Stimulated activated CD8-positive, alpha-beta memory T cell treated with anti-CD3 and anti-CD28 coated beads, Interleukin-15, amount 100 ng/mL, for 24 hours (primary cell): ENCODE data around the gene WDR37.
"Not testable (repeated sequence)": the region's sequence is repeated elsewhere in the genome, so short reads cannot be mapped to it uniquely, and the experiment has no call there.

Experiments used
- DNase-seq: peaks from one replicate; pipeline ENCODE4 v3.0.0-alpha.2; 2020; ENCODE audit warnings: low read depth

WDR37 gene

DNA sequence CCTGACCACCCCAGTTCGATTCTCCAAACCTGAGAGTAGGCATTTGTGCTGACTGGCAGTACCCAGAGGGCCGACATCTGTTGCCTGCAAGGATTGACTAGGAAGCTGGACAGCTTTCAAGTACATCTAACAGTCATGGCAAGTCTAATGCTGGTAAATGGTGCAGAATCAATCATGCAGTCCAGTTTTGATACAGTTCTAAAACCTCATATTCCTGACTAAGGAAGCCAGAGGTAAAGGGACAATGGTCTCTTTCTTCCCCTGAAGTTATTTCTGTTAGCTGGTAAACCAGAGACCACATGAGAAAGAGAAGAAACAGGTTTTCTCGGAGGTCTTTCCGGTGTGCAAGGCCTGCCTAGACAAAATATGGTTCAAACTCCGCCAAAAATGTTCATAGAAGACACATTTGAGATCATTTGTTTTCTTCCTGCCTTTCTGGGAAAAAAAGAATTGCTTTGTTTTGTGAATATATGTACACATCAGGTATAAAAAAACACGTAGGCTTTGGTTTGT, 97.1 kb downstream of the WDR37 start:
- DNase-seq = no peak

DNA sequence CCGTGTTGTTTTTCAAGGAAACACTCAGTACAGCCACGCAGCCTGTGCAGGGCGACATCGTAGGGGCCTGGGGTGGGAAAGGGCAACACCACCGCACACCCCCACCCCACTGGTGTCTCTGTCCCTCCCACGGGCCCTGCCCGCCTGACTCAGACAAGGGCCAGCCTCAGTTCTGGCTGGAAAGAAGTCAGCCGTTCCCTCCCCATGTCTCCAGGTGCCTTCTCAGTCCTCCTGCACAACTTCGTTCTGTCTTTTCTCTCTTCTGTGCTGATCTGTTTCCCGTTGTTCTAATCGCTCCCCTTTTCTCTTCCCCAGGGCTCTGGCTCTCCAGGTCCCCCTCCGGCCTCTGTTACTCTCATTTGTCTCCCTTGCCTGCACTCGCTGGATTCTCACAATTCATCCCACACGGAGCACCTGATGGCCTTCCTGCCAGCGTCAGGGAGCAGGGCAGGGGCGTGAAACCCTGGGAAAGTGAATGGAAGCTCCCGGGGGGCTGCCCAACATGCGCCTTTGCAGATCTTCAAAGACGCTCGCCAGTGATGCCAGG, 97.7 kb downstream of the WDR37 start:
- DNase-seq = no peak

GRCh38 chr10:1154531-1155295, 98.5 kb downstream of the WDR37 start:
- no peak for DNase-seq

DNA sequence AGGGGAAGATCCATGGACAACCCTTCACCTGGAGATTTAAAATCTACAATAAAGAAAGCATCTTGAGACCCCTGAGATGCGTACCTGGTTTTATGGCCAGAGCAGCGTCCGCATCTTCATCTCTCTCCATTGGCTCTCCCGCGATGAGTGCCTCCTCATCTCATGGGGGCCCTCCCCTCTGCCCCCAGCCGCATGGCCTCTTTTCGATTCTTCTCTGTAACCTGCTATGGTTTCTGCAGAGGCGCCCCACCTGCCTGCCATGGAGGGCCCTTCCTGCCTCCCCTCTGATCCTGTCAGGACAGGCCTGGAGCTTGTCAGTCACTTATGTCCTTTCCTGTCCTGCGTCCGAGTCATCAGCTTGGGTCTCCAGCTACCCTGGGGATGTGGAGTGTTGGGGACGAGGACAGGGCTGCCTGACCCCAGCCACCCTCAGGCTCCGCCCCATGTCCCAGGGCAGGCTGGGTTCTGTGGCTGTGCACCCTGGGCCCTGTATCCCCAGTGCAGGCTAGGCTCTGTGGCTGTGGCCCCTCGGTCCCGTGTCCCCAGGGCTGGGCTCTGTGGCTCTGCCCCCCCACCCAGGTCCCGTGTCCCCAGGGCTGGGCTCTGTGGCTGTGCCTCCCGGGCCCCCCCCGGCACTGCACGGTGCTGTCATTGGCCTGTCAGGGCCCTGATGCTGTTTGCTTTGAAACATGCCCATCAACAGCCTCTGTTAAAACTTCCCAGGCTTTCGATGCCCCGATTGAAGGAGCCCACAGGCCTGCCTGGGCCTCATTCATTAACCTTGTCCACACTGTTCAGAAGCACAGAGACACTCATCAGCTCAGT, 99.8 kb downstream of the WDR37 start:
- no peak for DNase-seq

- DNase-seq = no peak
These were observed 100.4 kb downstream of the WDR37 start for GRCh38 chr10:1156616-1156886.

- DNase-seq = no peak
These were observed 100.9 kb downstream of the WDR37 start for GRCh38 chr10:1156921-1157614.

DNA sequence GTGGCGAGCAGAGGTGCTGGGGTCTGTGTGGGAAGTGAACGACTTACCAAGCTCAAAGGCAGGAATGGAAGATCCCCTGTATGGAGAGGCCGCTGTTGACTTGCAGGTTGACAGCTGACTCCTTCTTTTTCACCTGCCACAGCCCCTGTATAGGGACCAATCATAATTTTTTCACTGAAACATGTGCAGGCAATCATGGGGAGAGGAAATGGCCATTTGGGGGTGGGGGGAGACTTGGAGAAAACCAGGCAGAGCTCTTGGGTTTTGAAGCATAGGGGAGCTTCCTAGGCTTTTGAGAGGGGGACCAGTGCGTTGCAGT, 101.4 kb downstream of the WDR37 start:
- DNase-seq = no peak

DNA sequence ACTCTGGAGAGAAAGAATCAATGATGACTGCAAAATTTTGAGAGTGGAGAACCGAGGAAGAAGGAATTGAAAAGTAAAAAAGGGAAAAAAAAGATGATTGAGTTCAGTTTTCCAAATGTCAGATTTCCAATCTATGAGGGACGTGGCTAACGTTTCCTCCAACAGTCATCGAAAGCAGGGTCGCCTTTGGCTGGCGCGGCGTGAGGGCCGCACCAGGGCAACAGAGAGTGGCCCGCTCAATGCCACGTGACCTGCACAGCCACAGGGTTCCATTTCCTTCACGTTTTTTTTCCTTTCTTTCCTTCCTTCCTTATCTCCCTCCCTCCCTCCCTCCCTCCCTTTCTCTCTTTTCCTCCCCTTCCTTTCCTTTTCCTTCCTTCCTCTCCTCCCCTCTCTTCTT, 101.9 kb downstream of the WDR37 start:
- DNase-seq = no peak

DNA sequence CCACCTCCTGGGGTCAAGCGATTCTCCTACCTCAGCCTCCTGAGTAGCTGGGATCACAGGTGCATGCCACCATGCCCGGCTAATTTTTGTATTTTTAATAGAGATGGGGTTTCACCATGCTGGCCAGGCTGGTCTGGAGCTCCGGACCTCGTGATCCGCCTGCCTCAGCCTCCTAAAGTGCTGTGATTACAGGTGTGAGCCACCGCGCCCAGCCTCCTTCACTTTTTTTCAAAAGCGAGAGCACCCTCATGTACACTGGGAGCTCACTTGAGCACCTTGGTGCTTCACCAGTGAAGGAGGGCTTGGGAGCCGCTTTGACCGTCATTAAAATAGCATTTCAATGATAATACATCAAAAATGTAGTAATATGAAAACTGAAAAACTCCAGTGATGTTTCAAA, 102.4 kb downstream of the WDR37 start:
- not testable (repeated sequence) for DNase-seq

DNA sequence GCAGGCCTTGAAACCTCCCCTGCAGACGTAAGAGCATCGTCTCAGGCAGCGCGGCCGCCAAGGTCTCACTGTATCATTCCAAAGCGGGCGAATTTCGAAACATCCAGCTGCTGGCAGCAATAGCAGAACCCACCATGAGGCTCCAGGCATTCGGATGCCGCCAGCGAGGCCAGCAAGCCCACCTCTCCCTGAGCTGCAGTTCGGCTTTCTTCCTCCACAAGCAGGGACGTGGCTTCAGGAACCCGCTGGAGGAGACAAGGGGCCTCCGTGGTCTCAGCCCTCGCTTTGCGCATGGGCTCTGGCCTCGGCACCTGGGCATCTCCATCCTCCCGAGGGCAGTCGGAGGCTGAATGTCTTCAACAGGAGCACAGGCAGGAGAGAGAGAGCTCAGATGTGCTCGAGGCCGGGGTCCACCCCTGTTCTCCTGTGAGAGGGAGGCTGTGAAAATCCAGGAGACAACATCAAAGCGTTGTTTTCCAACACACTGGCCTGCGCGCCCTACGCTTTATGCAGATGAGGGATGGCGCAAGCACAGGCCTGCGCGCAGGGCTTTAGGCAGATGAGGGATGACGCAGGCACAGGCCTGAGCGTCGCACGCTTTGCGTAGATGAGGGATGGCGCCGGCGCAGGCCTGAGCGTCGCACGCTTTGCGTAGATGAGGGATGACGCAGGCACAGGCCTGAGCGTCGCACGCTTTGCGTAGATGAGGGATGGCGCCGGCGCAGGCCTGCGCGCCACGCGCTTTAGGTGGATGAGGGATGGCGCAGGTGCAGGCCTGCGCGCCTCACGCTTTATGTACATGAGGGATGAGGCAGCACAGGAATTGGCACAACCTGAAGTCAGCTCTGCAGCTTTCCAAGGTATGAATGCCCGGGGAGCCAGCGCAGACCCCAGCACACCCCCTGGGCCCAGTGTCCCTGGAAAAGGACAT, 103.2 kb downstream of the WDR37 start:
- DNase-seq = no peak

DNA sequence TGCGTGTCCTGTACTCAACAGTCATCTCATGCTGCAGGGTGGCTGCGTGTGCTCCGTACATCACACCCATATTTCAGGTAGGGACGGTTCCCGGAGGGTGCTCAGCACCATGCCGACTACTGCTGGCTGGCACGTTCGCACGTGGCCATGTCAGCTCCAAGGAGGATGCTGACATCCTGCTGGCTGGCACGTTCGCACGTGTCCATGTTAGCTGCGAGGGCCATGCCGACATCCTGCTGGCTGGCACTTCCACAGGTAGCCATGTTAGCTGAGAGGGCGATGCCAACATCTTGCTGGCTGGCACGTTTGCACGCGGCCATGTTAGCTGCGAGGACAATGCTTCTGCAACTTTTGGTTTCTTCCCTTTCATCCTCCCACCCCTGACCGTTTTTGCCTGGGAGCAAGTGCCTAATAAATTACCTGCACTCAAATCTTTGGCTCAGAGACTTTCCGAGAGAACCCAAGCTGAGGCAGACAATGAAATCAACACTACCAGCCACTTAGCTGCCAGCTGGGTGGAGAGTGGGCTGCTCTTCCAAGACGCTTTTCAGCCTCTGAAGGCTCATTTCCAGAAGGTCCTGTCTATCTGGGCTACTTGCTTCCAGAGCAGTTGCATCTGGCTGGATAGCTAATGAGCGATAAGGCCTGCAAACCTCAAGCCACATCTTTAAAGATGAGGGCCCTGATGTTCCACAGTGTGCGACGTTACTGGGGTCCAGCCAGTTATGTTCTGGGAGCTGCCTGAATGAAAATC, 104.6 kb downstream of the WDR37 start:
- DNase-seq = no peak

GRCh38 chr10:1161315-1161673, 105.1 kb downstream of the WDR37 start:
- DNase-seq = not testable (repeated sequence)

DNA sequence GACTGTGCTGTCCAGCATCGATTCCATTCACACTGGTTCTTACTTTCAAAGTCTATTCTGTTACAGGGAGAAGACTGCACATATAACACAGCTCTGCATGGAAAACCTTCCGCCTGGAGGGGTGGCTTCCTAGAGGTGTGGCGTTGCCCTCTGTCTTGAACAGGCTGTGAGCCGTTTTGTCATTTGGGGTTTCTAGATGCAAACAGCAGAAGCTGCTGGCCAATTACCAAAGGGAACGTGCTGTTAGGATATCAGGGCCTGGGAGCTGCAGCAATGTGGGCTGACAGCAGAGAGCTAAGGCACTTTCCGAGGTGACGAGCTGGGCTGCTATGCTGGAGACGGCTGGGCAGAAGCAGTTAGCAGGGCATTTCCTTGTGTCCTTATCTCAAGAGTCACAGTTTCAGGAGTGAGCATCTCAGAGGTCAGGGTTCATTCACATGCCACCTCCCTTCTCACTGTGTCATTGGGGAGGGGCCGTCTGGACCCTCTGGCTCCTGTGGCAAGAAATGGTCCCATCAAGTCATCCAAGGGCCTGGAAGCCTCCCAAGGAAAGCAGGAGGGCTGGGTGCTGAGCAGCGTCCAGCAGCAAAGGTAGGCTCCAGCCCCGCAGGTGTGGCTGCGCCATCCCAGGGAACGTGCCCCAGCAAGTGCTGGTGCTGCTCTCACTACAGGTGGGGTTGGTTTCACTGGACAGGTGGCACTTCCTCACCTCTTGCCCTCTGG, 106.5 kb downstream of the WDR37 start:
- no peak for DNase-seq

DNA sequence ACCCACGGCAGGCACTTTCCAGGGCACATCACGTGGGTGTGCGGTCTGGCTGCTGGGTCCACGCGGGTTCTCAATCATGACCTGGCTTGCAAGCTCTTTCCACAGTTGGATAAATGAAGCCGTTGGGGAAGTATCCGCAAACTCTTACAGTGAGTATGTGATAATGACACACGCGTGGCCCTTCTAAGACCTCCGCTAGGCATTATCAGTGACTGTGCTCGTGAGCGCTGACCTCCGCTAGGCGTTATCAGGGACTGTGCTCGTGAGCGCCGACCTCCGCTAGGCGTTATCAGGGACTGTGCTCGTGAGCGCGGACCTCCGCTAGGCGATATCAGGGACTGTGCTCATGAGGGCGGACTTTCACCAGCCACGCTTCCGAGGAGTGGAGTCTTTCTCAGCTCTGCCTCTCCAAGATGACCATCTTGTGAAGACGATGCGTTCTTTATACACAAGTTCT, 107.0 kb downstream of the WDR37 start:
- DNase-seq = no peak

DNA sequence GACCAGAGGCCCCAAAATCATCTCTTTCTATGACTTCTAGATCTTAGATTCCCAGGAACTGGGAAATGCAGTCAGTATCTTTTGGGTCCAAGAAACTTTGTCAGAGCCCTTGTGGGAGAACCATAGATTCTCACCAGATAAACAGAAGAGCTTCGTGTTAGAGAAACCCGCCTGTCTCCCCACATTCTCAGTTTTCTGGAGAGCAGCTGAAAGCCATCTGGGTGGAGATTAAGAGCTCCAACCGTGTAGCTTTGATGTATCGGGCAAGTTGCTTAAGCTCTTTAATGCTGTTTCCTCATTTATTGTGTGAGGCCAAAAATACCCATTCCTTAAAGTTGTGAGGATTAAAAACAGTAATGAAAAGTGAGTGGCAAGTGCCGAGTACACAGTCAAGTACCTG, 107.6 kb downstream of the WDR37 start:
- no peak for DNase-seq

- no peak for DNase-seq
These were observed 110.1 kb downstream of the WDR37 start for GRCh38 chr10:1166101-1166827.

- no peak for DNase-seq
These were observed 110.7 kb downstream of the WDR37 start for GRCh38 chr10:1166828-1167275.

- no peak for DNase-seq
These were observed 112.6 kb downstream of the WDR37 start for GRCh38 chr10:1168763-1169162.

DNA sequence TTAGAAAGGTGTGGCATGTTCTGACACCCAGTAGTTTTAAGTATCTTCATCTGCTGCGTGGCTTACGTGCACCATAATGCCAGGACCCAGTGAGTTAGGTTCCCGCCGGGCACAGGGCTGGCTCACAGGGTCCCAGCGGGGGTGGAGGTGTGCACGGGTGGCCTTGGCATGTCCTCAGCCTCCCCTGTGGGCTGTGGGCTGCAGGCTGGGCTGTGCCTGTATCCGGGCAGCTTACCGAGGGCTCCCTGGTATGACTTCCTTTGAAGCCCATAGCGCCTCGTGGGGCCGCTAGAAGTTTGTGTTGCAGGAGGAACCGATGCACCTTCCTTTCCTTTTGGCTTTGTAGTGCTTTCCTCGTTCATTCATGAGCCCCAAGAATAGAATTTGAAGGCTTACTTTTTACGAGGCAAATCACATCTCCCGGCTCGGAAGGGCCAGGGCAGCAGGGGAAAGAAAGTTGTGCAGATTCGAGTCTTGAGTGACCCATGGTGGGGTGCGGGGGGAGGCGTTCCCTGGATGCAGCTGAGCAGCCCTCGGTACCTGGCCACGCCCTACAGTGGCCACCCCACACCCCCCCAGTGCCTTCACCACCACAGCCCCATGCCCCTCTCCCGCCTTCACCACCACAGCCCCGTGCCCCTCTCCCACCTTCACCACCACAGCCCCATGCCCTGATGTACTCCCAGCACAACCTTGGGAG, 113.2 kb downstream of the WDR37 start:
- no peak for DNase-seq
